Neural cell (in vitro differentiated cells): ENCODE results near the gene PDE4D. TPM values are rescaled to one million over a fixed set of nuclear protein-coding genes. Genes with fewer than 3 reads are reported as not detected.

Source experiments
- H2AFZ ChIP-seq: fragments of 200-600, 300-800 bp; sonication (generic), shearing (Covaris generic); 2 replicates; pipeline ENCODE4 v1.6.0; 2014; ENCODE audit warnings: low read depth, mild to moderate bottlenecking, antibody characterized with exemption, low read length, moderate library complexity
- H3F3A ChIP-seq: fragments of 200-600 bp; shearing (Covaris generic); 2 replicates; pipeline ENCODE4 v1.6.1; 2016; ENCODE audit warnings: mild to moderate bottlenecking, moderate library complexity, mixed read lengths, antibody characterized with exemption, low read length; ENCODE audit not compliant: insufficient read depth, poor library complexity, severe bottlenecking
- H3K27ac ChIP-seq: fragments of 200-600, 300-800 bp; sonication (generic), shearing (Covaris generic); 2 replicates; pipeline ENCODE4 v1.5.1; 2014; ENCODE audit warnings: mild to moderate bottlenecking, low read length, moderate library complexity
- H3K27me3 ChIP-seq: fragments of 300-800, 200-600 bp; sonication (generic), shearing (Covaris generic); 2 replicates; pipeline ENCODE4 v1.6.0; 2014; ENCODE audit warnings: mild to moderate bottlenecking, low read depth, low read length, moderate library complexity; ENCODE audit not compliant: insufficient read depth
- H3K36me3 ChIP-seq: fragments of 300-800, 200-600 bp; sonication (generic), shearing (Covaris generic); 2 replicates; pipeline ENCODE4 v1.5.1; 2014; ENCODE audit warnings: mild to moderate bottlenecking, antibody characterized with exemption, low read length, moderate library complexity; ENCODE audit not compliant: insufficient read depth
- H3K4me2 ChIP-seq: fragments of 300-800, 200-600 bp; sonication (generic), shearing (Covaris generic); 2 replicates; pipeline ENCODE4 v1.6.0; 2014; ENCODE audit warnings: mild to moderate bottlenecking, low read length
- H3K4me3 ChIP-seq: fragments of 300-800, 200-600 bp; sonication (generic), shearing (Covaris generic); 2 replicates; pipeline ENCODE4 v1.5.1; 2014; ENCODE audit warnings: mild to moderate bottlenecking, low read length, moderate library complexity
- H3K79me2 ChIP-seq: fragments of 200-600 bp; shearing (Covaris generic); replicated peaks from 2 replicates; pipeline ENCODE4 v1.6.0; 2014; ENCODE audit warnings: mild to moderate bottlenecking, low read length, moderate library complexity; ENCODE audit not compliant: insufficient read depth
- H3K9ac ChIP-seq: fragments of 300-800, 200-600 bp; sonication (generic), shearing (Covaris generic); 2 replicates; pipeline ENCODE4 v1.6.1; 2016; ENCODE audit warnings: mild to moderate bottlenecking, low read length, mixed read lengths
- H3K9me2 ChIP-seq: fragments of 200-600 bp; shearing (Covaris generic); 2 replicates; pipeline ENCODE4 v1.6.1; 2016; ENCODE audit warnings: mild to moderate bottlenecking, low read length, mixed read lengths; ENCODE audit not compliant: insufficient read depth
- H3K9me3 ChIP-seq: fragments of 200-600, 300-800 bp; sonication (generic), shearing (Covaris generic); 2 replicates; pipeline ENCODE4 v1.6.1; 2016; ENCODE audit warnings: mild to moderate bottlenecking, mixed run types, low read length, moderate library complexity, mixed read lengths
- H4K20me1 ChIP-seq: fragments of 200-600 bp; shearing (Covaris generic); 2 replicates; pipeline ENCODE4 v1.6.1; 2016; ENCODE audit warnings: mild to moderate bottlenecking, mixed run types; ENCODE audit not compliant: insufficient read depth
- EP300 ChIP-seq: fragments of 450-650 bp; conservative IDR thresholded peaks from 2 replicates; pipeline ENCODE4 v1.6.1; 2014; ENCODE audit warnings: antibody characterized with exemption, mild to moderate bottlenecking, moderate library complexity; ENCODE audit not compliant: poor library complexity, severe bottlenecking
- EZH2 ChIP-seq: fragments of 200-600, 300-800 bp; shearing (Covaris generic), sonication (generic); IDR thresholded peaks from 2 replicates; pipeline ENCODE4 v1.6.1; 2014; ENCODE audit warnings: antibody characterized with exemption, low read length, borderline replicate concordance, mild to moderate bottlenecking; ENCODE audit not compliant: insufficient read depth, poor library complexity, severe bottlenecking
- MXI1 ChIP-seq: fragments of 450-650 bp; conservative IDR thresholded peaks from 2 replicates; pipeline ENCODE4 v1.6.1; 2014; ENCODE audit warnings: antibody characterized with exemption, mild to moderate bottlenecking; ENCODE audit not compliant: poor library complexity, severe bottlenecking
- POLR2AphosphoS5 ChIP-seq: IDR thresholded peaks from 2 replicates; pipeline ENCODE4 v1.6.1; 2012
- RAD21 ChIP-seq: fragments of 450-650 bp; conservative IDR thresholded peaks from 2 replicates; pipeline ENCODE4 v1.6.1; 2014; ENCODE audit warnings: antibody characterized with exemption, mild to moderate bottlenecking, moderate library complexity
- SMC3 ChIP-seq: fragments of 450-650 bp; conservative IDR thresholded peaks from 2 replicates; pipeline ENCODE4 v1.6.1; 2014; ENCODE audit warnings: antibody characterized with exemption, mild to moderate bottlenecking, moderate library complexity; ENCODE audit not compliant: poor library complexity
- TAF1 ChIP-seq: IDR thresholded peaks from 2 replicates; pipeline ENCODE4 v1.6.1; 2012; ENCODE audit warnings: low read depth
- polyA minus RNA-seq: library from RNA; depleted of rRNA, polyadenylated mRNA; stranded (reverse); fragments of >200 nt; gene quantifications from 2 replicates; pipeline ENCODE4 v1.2.3, GENCODE V29; 2014
- polyA plus RNA-seq: library from polyadenylated mRNA; depleted of rRNA; stranded (reverse); fragments of >200 nt; gene quantifications from 2 replicates; pipeline ENCODE4 v1.2.3, GENCODE V29; 2014
- TF ChIP-seq, protein P1 (sequence below): fragments of 450-650 bp; IDR thresholded peaks from 2 replicates; pipeline ENCODE4 v1.5.1; 2014; ENCODE audit warnings: antibody characterized with exemption, mild to moderate bottlenecking, moderate library complexity; ENCODE audit not compliant: poor library complexity, severe bottlenecking
- TF ChIP-seq, protein P2 (sequence below): IDR thresholded peaks from 2 replicates; pipeline ENCODE4 v1.6.1; 2012; ENCODE audit warnings: borderline replicate concordance

Gene PDE4D
- polyA plus RNA-seq (35.9 and 42.8 TPM in 2 replicates), polyA minus RNA-seq (166 and 186 TPM in 2 replicates)

DNA sequence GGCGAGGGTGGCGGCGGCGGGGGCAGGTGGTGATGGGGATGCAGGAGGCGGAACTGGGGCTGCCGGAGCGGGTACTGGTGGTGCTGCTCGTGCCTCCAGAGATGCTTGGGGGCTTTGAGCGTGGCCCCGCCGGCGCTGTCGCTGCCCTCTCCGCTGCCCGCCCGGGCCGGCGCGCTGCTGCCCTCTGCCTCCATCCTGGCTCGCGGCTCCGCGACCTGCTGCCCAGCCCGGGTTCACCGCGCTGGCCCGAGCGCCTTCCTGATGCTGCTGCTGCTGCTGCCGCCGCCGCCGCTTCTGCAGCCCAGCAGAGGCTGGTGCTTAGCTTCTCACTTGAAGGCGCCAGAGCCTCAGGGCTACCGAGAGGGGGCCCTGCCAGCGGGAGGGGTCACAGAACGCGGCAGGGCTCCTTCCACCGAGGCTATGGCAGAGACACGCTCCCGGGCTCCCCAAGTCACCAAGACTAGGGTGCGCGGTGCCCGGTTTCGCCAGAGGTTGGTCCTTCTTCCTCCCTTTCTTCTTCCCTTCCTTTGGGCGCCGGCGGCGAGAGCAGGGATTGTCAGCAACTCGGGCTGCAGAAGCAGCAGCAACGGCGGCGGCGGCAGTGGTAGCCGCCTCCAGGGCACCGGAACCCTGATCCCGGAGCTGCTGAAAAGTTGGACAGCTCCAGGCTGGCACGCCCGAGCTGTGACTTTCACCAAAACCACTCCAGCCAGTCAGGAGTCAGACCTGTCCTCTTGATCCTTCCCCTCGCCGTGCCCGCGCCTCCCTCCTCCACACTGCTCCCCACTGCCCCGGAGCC is at the start of gene PDE4D:
Gene PDE4D, minus strand, starts transcription at position 298 of the 799 bp plus-strand sequence.
- no peaks in the 10 kb centered on the region for H4K20me1 ChIP-seq
- peak within 1 kb of the TSS; percentile 68 for H3K4me2 ChIP-seq
- peak within 1 kb of the TSS; percentile 17 for H2AFZ ChIP-seq
- no peaks in the 10 kb centered on the region for H3F3A ChIP-seq
- no peaks in the 10 kb centered on the region for H3K36me3 ChIP-seq
- H3K9ac ChIP-seq: peak within 1 kb of the TSS; percentile 88
- TF ChIP-seq, protein P1, sequence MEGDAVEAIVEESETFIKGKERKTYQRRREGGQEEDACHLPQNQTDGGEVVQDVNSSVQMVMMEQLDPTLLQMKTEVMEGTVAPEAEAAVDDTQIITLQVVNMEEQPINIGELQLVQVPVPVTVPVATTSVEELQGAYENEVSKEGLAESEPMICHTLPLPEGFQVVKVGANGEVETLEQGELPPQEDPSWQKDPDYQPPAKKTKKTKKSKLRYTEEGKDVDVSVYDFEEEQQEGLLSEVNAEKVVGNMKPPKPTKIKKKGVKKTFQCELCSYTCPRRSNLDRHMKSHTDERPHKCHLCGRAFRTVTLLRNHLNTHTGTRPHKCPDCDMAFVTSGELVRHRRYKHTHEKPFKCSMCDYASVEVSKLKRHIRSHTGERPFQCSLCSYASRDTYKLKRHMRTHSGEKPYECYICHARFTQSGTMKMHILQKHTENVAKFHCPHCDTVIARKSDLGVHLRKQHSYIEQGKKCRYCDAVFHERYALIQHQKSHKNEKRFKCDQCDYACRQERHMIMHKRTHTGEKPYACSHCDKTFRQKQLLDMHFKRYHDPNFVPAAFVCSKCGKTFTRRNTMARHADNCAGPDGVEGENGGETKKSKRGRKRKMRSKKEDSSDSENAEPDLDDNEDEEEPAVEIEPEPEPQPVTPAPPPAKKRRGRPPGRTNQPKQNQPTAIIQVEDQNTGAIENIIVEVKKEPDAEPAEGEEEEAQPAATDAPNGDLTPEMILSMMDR: peak; percentile 60
- TF ChIP-seq, protein P2, sequence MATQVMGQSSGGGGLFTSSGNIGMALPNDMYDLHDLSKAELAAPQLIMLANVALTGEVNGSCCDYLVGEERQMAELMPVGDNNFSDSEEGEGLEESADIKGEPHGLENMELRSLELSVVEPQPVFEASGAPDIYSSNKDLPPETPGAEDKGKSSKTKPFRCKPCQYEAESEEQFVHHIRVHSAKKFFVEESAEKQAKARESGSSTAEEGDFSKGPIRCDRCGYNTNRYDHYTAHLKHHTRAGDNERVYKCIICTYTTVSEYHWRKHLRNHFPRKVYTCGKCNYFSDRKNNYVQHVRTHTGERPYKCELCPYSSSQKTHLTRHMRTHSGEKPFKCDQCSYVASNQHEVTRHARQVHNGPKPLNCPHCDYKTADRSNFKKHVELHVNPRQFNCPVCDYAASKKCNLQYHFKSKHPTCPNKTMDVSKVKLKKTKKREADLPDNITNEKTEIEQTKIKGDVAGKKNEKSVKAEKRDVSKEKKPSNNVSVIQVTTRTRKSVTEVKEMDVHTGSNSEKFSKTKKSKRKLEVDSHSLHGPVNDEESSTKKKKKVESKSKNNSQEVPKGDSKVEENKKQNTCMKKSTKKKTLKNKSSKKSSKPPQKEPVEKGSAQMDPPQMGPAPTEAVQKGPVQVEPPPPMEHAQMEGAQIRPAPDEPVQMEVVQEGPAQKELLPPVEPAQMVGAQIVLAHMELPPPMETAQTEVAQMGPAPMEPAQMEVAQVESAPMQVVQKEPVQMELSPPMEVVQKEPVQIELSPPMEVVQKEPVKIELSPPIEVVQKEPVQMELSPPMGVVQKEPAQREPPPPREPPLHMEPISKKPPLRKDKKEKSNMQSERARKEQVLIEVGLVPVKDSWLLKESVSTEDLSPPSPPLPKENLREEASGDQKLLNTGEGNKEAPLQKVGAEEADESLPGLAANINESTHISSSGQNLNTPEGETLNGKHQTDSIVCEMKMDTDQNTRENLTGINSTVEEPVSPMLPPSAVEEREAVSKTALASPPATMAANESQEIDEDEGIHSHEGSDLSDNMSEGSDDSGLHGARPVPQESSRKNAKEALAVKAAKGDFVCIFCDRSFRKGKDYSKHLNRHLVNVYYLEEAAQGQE: peak; percentile 62
- peak; percentile 54 for TF ChIP-seq POLR2AphosphoS5
- peak; percentile 52 for TF ChIP-seq RAD21
- TF ChIP-seq EZH2: no peak
- peak; percentile 64 for TF ChIP-seq TAF1
- no peak for TF ChIP-seq EP300
- peak; percentile 29 for TF ChIP-seq MXI1
- TF ChIP-seq SMC3: peak; percentile 59
- peak within 1 kb of the TSS; percentile 89 for H3K4me3 ChIP-seq
- peaks cover 4% of the 10 kb centered on the region for H3K9me2 ChIP-seq
- peaks cover 14% of the 10 kb centered on the region for H3K27me3 ChIP-seq
- H3K27ac ChIP-seq: peak within 1 kb of the TSS; percentile 89
- H3K79me2 ChIP-seq: peaks cover 5% of the 10 kb centered on the region
- no peaks in the 10 kb centered on the region for H3K9me3 ChIP-seq

DNA sequence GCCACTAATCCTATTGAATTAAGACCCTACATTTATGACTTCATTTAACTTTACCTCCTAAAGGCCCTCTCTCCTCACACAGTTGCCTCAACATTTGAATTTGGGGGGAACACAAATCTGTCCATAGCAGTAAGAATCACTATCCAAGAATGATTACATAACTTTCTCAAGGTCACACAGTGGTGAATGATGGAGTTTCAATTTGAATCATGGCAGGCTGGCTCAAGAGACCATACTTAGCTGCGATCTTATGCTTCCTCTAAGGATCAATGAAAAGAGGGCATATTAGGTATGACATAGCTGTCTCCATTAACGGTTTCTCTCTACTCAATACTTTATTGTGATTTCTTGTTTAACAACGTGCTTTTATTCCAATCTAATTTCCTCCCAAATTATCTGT is 44.1 kb upstream of the PDE4D start:
- Histone ChIP-seq H3K4me3 (no peak overlapping the region), H3K9me3 (no peaks in the 10 kb centered on the region), H2AFZ (no peak overlapping the region), H3K9me2 (no peaks in the 10 kb centered on the region), H4K20me1 (no peaks in the 10 kb centered on the region), H3K27me3 (no peaks in the 10 kb centered on the region), H3K4me2 (no peak overlapping the region), H3K9ac (no peak overlapping the region), H3K27ac (no peak overlapping the region), H3F3A (no peaks in the 10 kb centered on the region), H3K36me3 (no peaks in the 10 kb centered on the region), H3K79me2 (no peaks in the 10 kb centered on the region)
- TF ChIP-seq EZH2 (no peak), MXI1 (no peak), RAD21 (no peak), TAF1 (no peak), POLR2AphosphoS5 (no peak), SMC3 (no peak), EP300 (no peak)
- TF ChIP-seq, protein P2: no peak
- TF ChIP-seq, protein P1: no peak
